ENCODE data around the gene ATXN7L1.
A peak's percentile ranks its signal among the peaks of the same experiment; 100 is the strongest.
"Not testable (repeated sequence)": the region's sequence is repeated elsewhere in the genome, so short reads cannot be mapped to it uniquely, and the experiment has no call there.

Gene ATXN7L1

GRCh38 chr7:105613611-105614330 is 262.6 kb downstream of the ATXN7L1 start:
- intact Hi-C loops (cut with DNase I), result no loop called here
- DNase-seq, result peak in 2 of 10 donors; percentile 49 to 56

GRCh38 chr7:105612806-105613205 is 263.6 kb downstream of the ATXN7L1 start:
- DNase-seq, result peak in 1 of 10 donors; percentile 47
- intact Hi-C loops (cut with DNase I), result no loop called here

DNA sequence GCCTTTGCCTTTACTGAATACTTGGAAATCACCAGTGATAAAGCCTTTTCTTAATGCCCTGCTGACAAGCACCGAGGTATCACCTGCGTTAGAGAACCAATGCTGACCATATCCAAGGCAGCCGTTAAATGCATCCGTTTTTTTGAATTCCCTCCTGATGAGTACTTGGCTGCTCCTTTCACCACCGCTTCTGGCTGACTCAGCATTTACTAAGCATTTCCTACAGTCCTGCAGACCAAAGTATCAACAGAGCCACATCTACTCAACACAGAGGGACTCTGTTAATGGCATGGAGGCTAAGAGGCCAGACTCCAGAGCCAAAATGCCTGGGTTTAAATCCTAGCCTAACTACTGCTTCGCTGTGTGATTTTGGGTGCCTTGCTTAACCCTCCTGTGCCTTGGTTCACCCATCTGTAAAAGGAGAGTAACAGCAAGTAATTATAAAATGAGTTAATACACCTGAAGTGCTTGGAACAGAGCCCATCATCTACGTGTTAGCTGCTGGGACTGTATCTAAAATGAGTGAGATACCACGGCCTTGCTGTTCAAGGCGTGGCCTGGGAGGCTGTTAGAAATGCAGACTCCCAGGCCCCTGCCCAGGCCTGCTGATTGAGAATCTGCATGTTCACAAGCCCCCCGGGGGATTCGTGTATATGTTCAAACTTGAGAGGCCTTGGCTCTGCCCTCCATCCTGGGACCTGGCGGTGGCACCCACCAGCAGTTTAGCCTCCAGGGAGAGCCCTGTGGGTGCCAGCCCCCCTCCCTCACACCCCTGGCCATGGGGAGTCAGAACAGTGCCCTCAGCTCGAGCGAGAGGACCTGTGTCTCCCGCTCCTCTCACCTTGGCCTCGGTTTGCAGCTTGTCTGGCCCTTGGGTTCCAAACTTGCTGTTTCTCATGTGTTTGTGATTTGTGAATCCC is 264.3 kb downstream of the ATXN7L1 start:
- peak in 1 of 10 donors; percentile 69 for DNase-seq
- intact Hi-C loops (cut with DNase I), result no loop called here

GRCh38 chr7:105610165-105610930 is 266.1 kb downstream of the ATXN7L1 start:
- DNase-seq, result peak in 1 of 10 donors; percentile 55
- intact Hi-C loops (cut with DNase I), result no loop called here

- DNase-seq, result peak in 3 of 10 donors; percentile 50 to 55 (median 51)
- intact Hi-C loops (cut with DNase I), result no loop called here
These were observed 273.8 kb downstream of the ATXN7L1 start for GRCh38 chr7:105602325-105603305.

DNA sequence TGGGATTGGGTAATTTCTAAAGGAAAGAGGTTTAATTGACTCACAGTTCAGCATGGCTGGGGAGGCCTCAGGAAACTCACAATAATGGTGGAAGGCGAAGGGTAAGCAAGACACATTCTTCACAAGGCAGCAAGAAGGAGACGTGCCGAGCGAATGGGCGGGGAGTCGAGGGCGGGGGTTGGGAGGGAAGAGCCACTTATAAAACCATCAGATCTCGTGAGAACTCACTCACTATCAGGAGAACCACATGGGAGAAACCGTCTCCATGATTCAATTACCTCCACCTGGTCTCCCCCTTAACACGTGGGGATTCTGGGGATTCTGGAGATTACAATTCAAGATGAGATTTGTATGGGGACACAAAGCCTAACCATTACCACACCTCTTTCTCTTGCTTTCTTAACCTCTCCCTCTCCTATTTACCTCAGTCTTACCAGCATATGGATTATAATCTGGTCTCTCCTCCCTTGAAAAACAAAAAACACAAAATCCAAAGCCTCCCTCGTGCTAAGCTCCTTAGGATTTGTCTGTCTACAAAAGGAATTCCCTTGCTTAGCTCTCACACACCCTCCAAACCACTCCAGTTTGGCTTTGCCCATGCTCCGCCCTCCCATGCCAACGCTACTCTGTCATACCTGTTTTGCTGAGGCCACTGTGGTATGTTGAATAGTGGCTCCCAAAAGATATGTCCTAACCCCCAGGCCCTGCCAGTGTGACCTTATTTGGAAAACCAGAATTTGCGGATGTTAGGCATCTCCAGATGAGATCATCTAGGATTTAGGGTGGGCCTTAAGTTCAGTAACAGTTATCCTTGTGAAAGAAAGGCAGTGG is 275.5 kb downstream of the ATXN7L1 start:
- DNase-seq, result peak in 1 of 10 donors; percentile 6
- intact Hi-C loops (cut with DNase I), result no loop called here

- peak in 1 of 10 donors; percentile 3 for DNase-seq
- intact Hi-C loops (cut with DNase I), result no loop called here
These were observed 276.8 kb downstream of the ATXN7L1 start for GRCh38 chr7:105599551-105599950.

DNA sequence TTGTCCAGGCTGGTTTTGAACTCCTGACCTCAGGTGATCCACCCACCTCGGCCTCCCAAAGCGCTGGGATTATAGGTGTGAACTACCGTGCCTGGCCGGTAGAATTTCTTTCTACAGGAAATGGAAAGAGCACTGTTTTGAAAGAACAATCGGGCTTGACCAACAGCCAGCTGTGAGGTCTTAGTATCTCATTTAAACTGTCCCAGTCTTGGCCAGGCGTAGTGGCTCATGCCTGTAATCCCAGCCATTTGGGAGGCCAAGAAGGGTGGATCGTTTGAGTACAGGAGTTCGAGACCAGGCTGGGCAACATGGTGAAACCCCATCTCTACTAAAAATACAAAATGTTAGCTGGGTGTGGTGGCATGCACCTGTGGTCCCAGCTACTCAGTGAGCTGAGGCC is 277.3 kb downstream of the ATXN7L1 start:
- intact Hi-C loops (cut with DNase I), result not testable (repeated sequence)
- peak in 1 of 10 donors; percentile 14 for DNase-seq

- no peak for DNase-seq
These were observed 279.5 kb downstream of the ATXN7L1 start for GRCh38 chr7:105596866-105597265.

DNA sequence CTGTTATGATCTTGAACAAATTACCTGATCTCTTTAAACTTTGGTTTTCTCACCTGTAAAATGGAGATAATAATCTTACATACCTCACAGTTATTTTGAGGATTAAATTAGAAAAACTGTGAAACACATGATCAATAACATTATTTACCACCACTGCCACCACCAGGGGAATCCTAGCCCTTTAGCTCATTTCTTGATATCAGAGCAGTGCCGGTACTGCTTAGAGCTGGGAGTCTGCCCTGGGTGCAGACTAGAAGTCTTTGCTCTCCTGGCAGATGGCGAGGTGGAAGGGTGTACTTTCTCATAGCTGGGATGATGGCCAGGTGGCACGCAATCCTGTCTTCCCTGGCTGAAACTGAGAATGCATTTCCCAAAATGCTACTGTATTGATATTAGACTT is 282.4 kb downstream of the ATXN7L1 start:
- peak in 1 of 10 donors; percentile 19 for DNase-seq
- intact Hi-C loops (cut with DNase I), result no loop called here

More at GRCh38 chr7:105596866-105597265, 279.5 kb downstream of the ATXN7L1 start:
- intact Hi-C loops (cut with DNase I), result no loop called here

DNA sequence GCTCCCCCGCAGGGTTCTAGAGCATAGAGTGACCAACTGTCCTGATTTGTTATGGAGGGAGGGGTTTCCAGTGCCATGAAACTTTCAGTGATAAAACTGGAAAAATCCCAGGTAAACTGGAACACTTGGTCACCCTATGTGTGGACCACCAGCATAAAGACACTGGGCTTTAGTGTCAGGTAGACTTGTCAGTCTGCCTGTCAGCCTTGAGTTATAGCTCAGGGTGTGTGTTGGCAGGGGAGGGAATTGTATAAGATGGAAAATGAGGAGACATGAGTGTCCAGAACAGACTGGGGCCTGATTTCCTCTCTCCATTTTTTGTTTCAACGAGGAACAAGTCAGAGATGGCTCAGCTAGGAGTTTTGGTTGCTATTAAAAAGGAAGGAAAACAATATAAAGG is 284.9 kb downstream of the ATXN7L1 start:
- intact Hi-C loops (cut with DNase I), result no loop called here
- DNase-seq, result no peak

DNA sequence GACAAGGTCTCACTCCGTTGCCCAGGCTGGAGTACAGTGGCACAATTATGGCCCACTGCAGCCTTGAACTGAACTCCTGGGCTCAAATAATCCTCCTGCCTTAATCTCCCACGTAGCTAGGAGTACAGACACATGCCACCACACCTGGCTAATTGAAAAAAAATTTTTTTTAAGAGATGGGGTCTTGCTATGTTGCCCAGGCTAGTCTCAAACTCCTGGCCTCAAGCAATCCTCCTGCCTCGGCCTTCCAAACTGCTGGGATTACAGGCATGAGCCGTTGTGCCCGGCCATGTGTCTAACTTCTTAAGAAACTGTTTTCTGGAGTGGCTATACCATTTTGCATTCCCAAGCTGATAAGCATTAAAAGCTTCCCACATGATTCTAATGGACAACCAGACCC is 285.6 kb downstream of the ATXN7L1 start:
- no peak for DNase-seq
- intact Hi-C loops (cut with DNase I), result no loop called here

- intact Hi-C loops (cut with DNase I), result loop anchor here (5.0 kb wide), 1 partner anchor 187 kb away; no protein-coding TSS in a partner anchor
- peak; percentile 56 to 96 (median 75) for DNase-seq
These were observed 286.9 kb downstream of the ATXN7L1 start for GRCh38 chr7:105589356-105590077.

- intact Hi-C loops (cut with DNase I), result loop anchor here (5.0 kb wide), 1 partner anchor 186 kb away; no protein-coding TSS in a partner anchor
- DNase-seq, result no peak
These were observed 288.3 kb downstream of the ATXN7L1 start for GRCh38 chr7:105587909-105588635.

DNA sequence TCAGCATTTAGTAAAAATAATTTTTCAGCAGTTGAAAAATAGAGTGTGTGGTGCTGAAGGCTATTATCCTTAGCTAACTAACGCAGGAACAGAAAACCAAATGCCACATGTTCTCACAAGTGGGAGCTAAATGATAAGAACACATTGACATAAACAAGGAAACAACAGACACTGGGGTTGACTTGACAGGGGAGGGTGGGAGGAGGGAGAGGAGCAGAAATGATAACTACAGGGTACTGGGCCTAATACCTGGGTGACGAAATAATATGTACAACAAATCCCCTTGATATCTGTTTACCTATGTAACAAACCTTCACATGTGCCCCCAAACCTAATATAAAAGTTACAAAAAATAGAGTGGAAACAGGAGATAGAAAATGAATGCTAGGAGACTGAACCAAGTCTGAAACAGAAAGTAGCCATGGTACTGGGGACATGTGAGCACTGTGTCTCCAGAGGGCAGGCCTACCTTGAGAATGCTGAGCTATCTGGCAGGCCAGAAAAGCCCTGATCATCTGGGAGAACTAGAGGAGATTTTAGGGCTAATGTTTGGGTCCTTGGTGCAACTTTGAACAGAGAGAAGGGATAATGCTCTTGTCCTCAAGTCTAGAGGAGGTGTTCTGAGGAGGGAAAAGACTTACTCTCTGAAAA is 290.4 kb downstream of the ATXN7L1 start:
- DNase-seq, result no peak
- intact Hi-C loops (cut with DNase I), result loop anchor here (5.0 kb wide), 1 partner anchor 184 kb away; no protein-coding TSS in a partner anchor

- DNase-seq, result no peak
- intact Hi-C loops (cut with DNase I), result no loop called here
These were observed 292.2 kb downstream of the ATXN7L1 start for GRCh38 chr7:105584165-105584564.

- intact Hi-C loops (cut with DNase I), result no loop called here
These were observed 293.3 kb downstream of the ATXN7L1 start for GRCh38 chr7:105583061-105583460.

More at GRCh38 chr7:105583061-105583460, 293.3 kb downstream of the ATXN7L1 start:
- DNase-seq, result no peak

All from posterior cingulate gyrus (tissue), 11 donors.